Suprapubic skin (tissue), 3 donors: Measurements from ENCODE around the gene UBXN10.

Source experiments
- CTCF ChIP-seq, 2 donors: fragments of 200-600 bp in 1 of 2; fragments of 450-650 bp in 1 of 2; sonication (generic) in 1 of 2; IDR thresholded peaks; one replicate each; pipeline ENCODE4 v1.5.1; 2016 to 2019; ENCODE audit warnings: antibody characterized with exemption in 2 of 2, mild to moderate bottlenecking in 1 of 2, moderate library complexity in 1 of 2
- POLR2AphosphoS5 ChIP-seq, 3 donors: sonication (generic); formaldehyde crosslinking; IDR thresholded peaks; one replicate each; pipeline ENCODE4 v1.6.1; 2017; ENCODE audit warnings: antibody characterized with exemption in 3 of 3

GRCh38 chr1:20150969-20151368 lies 34.9 kb upstream of the UBXN10 start:
- no peak for TF ChIP-seq POLR2AphosphoS5 (IDR thresholded peaks at IDR 0.05)
- TF ChIP-seq CTCF (IDR thresholded peaks at IDR 0.05), result no peak
